DMS79 (cell line): ENCODE results near the gene CACNA1H.
A peak's percentile ranks its signal among the peaks of the same experiment; 100 is the strongest.

Experiments used
- DNase-seq: peaks from one replicate; lab custom pipeline; 2025; lab: John Stamatoyannopoulos, UW

Gene CACNA1H

GRCh38 chr16:1143761-1144450, 9.0 kb upstream of the CACNA1H start:
- no peak for DNase-seq

GRCh38 chr16:1144476-1145382, 8.2 kb upstream of the CACNA1H start:
- DNase-seq, result no peak

- peak; percentile 21 for DNase-seq
Measured at GRCh38 chr16:1145383-1146100, 7.4 kb upstream of the CACNA1H start.

- DNase-seq, result no peak
Measured at GRCh38 chr16:1146409-1146808, 6.5 kb upstream of the CACNA1H start.

- no peak for DNase-seq
Measured at GRCh38 chr16:1147027-1147426, 5.9 kb upstream of the CACNA1H start.

GRCh38 chr16:1149101-1149636, 3.7 kb upstream of the CACNA1H start:
- DNase-seq, result no peak

GRCh38 chr16:1150511-1150982, 2.4 kb upstream of the CACNA1H start:
- DNase-seq, result no peak

- no peak for DNase-seq
Measured at GRCh38 chr16:1151424-1152122, 1.3 kb upstream of the CACNA1H start.

- DNase-seq, result no peak
Measured at GRCh38 chr16:1152123-1152638, 725 bp upstream of the CACNA1H start.

- DNase-seq, result no peak
Measured at GRCh38 chr16:1153480-1154160, 714 bp downstream of the CACNA1H start.

GRCh38 chr16:1154291-1154886, 1.5 kb downstream of the CACNA1H start:
- DNase-seq, result no peak

- no peak for DNase-seq
Measured at GRCh38 chr16:1154887-1155331, 2.0 kb downstream of the CACNA1H start.

GRCh38 chr16:1155353-1156054, 2.6 kb downstream of the CACNA1H start:
- DNase-seq, result no peak

GRCh38 chr16:1156055-1156982, 3.4 kb downstream of the CACNA1H start:
- no peak for DNase-seq

GRCh38 chr16:1156983-1157638, 4.2 kb downstream of the CACNA1H start:
- no peak for DNase-seq

GRCh38 chr16:1157639-1158455, 4.9 kb downstream of the CACNA1H start:
- DNase-seq, result no peak
